Cardiac fibroblast (primary cell): Measurements from ENCODE around the gene SERPINA7.
A peak's percentile ranks its signal among the peaks of the same experiment; 100 is the strongest.

Source experiments
- DNase-seq, 2 donors: peaks; one replicate each; pipeline versions ENCODE4 v3.0.0 to v3.0.0-alpha.2; 2010; ENCODE audit warnings: low read depth in 2 of 2
- H3K4me3 ChIP-seq, 2 donors: replicated peaks in 1 of 2; 1 replicate in 1 of 2; 2 replicates in 1 of 2; pipeline ENCODE4 v1.5.1; 2011; ENCODE audit warnings: low read depth in 2 of 2, low read length in 2 of 2, mild to moderate bottlenecking in 2 of 2, moderate library complexity in 1 of 2
- CTCF ChIP-seq: IDR thresholded peaks from one replicate; pipeline ENCODE4 v1.5.1; 2011; ENCODE audit warnings: low read depth, mild to moderate bottlenecking, low read length, inconsistent platforms

SERPINA7 gene

GRCh38 chrX:106036716-106037115 lies 1.8 kb downstream of the SERPINA7 start:
- no peak for DNase-seq
- no peak overlapping the region for H3K4me3 ChIP-seq
- TF ChIP-seq CTCF = no peak

- no peak for TF ChIP-seq CTCF
- no peak overlapping the region for H3K4me3 ChIP-seq
Observed at GRCh38 chrX:106035064-106035463, 3.5 kb downstream of the SERPINA7 start.

GRCh38 chrX:106023947-106024346 lies 14.6 kb downstream of the SERPINA7 start:
- TF ChIP-seq CTCF = no peak
- no peak for DNase-seq
- H3K4me3 ChIP-seq = no peak overlapping the region

More at GRCh38 chrX:106035064-106035463, 3.5 kb downstream of the SERPINA7 start:
- DNase-seq = peak in 1 of 2 donors; percentile 1

GRCh38 chrX:106022238-106022637 lies 16.3 kb downstream of the SERPINA7 start:
- no peak overlapping the region for H3K4me3 ChIP-seq
- no peak for DNase-seq
- TF ChIP-seq CTCF = no peak

DNA sequence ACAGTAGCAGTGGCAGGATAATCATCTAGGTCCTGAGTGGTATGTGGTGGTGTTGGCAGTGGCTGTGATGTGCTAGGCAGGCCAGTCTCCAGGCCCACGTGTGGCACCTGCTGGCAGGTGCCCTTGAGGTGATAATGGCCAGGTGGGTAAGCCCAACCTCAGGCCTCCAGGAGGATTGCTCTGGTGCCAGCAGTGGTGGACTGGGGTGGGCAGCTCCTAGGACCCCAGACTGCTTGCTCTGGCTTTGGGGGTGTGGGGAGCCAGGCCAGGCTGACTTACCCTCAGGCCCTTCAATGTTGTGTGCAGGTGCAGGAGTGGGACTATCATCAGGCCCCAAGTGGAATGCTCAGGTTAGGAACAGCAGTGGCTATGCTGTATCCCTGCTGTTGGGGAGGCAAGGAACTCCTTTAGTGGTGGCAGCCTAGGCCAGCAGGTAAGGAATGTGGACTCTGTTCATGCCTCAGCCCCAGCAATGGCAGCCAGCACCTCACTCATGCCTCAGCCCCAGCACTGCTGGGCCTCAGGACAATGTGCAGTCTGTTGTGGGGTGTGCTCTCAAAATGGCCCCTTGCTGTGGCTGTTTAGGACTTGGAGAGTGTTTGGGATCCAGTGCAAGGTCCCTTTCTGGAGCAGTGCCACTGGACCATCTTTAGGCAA lies 24.3 kb downstream of the SERPINA7 start:
- no peak for TF ChIP-seq CTCF

GRCh38 chrX:106009145-106009544 lies 29.4 kb downstream of the SERPINA7 start:
- TF ChIP-seq CTCF = no peak
- no peak for DNase-seq
- H3K4me3 ChIP-seq = no peak overlapping the region

More for the DNA sequence above, 24.3 kb downstream of the SERPINA7 start:
- no peak overlapping the region for H3K4me3 ChIP-seq
- DNase-seq = no peak

DNA sequence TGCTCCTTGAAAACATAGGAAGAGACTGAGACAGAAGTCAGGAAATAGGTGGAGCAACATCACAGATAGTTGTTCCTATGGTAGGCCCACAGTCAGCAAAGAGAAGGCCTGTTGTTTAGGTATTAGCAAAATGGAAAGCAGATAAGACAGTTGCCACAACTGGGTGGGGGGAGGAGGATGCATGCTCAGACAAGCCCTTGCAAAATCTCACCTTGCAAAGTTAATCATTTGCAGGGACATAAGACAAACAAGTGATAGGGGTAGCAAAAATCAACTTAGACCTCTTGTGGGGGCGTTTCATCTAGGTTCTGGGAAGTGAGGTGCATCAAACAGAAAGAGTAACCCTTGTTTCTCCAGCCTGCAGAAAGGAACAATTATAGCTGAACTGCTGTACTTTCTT lies 30.7 kb downstream of the SERPINA7 start:
- no peak overlapping the region for H3K4me3 ChIP-seq
- no peak for TF ChIP-seq CTCF
- DNase-seq = no peak
